T-helper 2 cell (primary cell): Measurements from ENCODE around the gene ZNF48.
"Not testable (repeated sequence)": the region's sequence is repeated elsewhere in the genome, so short reads cannot be mapped to it uniquely, and the experiment has no call there.

ENCODE experiments used
- DNase-seq, 5 experiments: peaks; one replicate each; pipeline versions ENCODE4 v3.0.0 to v3.0.0-alpha.2; 2012 to 2022

The ZNF48 gene

DNA sequence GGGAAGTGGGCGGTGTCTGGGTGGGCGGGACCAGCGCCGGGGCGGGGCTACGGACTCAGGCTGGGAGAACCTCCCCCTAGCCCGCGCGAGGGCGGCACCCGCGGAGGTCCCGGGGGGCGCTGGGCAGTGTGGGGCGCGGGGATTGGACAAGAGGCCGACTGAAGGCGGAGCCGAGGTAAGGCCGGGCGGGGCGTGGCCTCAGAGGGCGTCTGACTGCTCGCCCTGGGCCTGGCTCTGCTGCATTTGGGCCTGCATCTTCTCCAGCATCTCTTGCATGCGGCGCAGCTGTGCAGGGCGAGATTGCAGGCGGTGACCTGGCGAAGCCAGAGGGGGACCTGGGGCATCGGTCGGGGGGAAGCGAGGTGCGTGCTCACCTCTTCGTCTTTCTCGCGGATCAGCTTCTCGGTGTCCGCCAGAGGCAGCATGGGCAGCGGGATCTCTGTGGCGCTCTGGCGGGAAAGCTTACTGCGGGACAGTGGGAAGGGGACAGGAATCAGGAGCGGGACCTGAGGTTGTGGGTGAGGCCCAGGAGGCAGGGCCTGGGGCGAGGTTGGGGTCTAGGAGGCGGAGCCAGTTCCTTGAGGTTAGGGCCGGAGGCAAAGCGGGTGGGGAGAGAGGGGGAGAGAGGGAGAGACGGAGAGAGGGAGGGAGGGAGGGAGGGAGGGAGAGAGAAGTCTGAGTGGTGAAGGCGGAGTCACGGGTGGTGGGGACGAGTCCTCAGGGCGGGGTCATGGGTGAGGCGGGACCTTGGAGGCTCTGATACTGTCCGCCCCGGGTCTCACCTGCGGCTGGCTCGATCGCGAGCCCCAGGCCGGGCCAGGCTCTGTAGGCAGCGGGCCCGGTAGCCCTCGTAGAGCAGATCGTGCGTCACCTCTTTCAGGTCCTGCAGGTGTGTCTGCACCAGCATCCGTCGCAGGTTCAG, 16.7 kb upstream of the ZNF48 start:
- peak; percentile 98 to 100 (median 99) for DNase-seq

DNA sequence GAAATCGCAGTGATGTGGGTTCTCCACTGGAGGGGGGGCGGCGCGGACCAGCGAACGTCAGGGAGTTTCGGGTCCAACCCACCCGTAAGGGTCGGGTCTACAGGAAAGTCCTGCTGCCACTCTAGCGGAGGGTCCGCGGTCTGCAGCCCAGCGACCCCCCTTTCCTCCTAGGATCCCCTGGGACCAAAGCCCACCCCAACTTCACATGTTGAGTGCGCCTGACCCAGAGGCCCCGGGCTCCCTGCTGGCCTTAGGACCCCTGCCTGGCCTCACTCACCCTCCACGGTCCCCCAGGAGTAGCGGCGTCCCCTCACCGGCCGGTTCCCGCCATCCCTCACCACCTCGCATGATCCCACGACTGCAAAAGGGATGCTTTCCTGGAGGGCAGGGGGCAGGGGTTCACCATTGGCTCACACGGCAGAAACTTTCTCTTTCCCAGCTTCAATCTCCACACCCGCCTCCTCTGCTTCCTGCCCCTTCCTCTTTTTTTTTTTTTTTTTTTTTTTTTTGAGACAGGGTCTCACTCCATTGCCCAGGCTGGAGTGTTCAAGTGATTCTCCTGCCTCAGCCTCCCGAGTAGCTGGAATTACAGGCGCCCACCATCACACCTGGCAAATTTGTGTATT, 15.9 kb upstream of the ZNF48 start:
- DNase-seq, result no peak

DNA sequence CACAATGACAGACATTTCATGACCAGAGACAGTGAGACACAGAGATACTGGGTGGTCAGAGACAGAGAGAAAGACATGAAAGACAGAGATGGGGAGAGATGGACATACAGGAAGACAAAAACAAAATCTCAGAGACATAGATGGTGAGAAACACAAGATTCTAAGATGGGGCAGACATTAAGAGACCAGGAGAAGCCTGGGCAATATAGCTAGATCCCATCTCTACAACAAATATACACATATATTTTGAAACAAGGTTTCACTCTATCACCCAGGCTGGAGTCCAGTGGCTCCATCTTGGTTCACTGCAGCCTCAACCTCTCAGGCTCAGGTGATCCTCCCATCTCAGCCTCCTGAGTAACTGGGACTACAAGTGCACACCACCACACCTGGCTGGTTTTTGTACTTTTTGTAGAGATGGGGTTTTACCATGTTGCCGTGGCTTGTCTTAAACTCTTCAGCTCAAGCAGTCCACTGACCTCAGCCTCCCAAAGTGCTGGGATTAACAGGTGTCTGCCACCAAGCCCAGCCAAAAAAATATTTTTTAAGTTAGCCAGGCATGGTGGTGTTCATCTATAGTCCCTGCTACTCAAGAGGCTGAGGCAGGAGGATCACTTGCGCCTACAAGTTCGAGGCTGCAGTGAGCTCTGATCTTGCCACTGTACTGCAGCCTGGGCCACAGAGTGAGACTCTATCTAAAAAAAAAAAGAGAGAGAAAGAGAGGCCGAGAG, 15.0 kb upstream of the ZNF48 start:
- DNase-seq, result no peak

DNA sequence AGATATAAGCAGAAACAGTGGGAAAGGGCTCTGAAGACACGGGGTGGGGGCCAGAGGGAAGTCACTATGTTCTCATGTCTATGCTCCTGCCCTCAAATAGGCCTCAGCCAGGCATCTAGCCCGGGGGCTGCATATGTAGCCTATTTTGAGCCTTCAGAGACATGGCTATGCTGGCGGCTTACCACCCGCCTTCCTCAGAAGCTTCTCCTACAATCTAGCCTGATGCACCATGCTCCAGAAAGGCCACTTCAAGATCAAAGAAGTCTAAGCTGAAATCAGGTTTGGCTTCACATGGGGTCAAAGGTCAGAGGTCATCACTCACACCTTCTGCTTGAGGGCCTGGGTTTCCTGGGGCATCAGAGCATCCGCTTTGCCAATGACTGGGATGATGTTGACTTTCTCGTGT, 14.4 kb upstream of the ZNF48 start:
- DNase-seq, result peak in 1 of 5 experiments; percentile 48

DNA sequence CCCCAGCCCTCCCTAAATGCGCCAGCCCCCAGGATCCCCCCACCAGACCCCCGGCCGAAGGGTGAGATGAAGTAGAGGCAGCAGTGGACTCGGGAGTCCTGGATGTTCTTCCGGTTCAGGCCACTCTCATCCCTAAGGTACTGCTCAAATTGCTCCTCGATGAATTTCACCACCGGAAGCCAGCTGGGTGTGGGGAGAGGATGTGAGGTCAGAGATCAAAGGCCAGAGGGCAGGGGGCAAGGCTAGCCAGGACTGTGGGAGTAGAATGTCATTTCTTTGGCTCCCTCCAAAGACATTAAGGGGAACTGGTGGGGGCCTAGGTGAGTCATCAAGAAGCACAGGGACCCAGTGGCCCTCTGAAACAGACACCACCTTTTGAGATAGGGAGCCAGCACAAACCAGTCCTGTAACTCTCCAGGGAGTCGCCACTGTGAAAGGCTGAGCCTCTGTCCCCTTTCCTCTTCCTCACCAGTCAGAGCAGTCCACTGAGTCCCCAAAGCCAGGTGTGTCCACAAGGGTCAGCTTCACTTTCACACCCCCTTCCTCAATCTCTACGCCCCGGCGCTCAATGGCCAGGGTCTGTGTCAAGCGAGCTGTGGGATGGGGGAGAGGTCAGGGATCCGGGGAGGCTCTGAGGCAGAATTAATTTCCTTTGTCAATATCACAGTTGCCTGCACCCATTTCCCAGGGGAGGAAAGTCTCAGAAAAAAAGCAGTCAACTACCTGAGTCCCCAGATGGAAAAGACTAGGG, 13.8 kb upstream of the ZNF48 start:
- peak in 2 of 5 experiments; percentile 11 to 71 for DNase-seq

DNA sequence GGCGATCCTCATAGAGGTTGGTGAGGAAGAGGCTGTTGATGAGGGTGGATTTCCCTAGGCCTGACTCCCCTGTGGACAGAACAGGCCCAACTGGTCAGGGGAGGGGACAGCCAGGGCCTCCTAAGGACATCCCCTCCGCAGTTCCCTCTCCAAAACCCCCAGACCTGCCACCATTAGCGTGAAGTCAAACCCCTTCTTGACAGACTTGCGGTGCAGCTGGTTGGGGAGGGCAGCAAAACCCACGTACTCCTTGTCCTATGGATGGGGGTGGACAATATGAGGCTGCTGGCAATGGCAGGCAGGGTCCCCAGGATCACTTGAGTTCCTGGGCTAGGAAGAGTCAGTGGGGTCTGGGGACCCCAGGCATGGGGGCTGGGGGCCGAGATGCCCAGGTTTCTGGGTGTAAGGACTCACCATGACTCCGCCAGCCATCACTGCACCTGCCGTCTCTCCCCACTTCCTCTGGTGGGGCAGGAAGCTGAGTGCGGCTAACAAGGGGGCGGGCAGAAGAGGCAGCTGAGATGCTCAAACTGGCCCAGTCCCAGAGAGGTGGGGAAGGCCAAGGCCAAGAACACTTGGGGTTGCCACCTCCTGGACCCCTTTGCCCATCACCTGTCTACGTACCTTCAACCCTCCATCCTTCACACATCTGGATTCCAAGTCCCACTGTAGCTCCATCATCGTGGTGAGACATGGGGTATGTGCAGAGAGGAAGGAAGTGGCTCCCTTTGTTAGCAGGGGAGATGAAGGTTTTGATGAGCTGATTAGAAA, 12.9 kb upstream of the ZNF48 start, which contains the start of gene SEPTIN1:
Gene SEPTIN1, minus strand, starts transcription at position 451 of the 771 bp plus-strand sequence. Its CDS starts 19 bp downstream, at position 432.
- peak; percentile 47 to 93 (median 67) for DNase-seq

DNA sequence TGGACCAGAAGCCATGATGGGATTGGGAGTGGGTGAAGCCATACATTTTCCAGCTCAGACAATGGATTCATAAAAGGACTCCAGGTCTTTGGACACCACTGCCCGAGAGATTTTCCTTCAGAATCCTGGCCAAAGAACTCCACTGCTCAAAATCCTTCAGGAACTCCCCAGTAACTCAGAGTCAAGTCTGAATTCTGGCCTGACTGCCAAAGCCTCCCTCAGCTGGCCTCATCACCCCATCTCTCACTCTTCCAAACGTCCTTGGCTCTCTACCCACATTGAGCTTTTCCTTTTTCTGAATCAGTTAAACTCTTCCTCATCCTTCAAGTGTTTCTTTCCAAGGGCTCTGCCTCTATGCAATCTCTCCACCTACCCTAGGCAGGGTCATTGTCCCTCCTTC, 11.7 kb upstream of the ZNF48 start:
- no peak for DNase-seq

DNA sequence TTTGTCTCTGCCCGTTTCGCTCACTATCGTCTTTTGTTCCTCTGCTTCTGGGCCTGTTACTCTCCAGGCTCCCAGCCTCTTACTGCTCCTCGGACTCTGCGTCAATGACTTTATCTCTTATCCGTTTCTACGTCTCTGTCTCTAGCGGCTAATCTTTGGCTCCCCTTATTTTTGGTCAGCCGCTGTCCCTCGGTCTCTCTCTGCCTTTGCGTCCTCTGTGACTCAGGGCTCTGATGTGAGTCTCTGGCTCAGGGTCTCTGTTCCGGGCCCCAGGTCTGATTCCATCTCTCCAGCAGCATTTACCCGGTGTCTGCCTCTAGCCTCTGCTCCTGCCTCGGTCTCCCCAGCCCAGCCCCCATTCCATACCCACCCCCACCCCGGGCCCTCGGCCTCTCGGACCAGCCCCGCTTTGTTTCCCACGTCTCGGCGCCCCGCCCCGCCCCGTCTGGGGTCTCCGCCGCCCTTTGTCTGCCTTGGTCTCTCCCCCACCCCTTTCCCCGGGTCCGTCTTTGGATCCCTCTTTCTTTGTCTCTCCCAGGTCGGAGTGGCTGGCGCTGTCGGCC, 547 bp upstream of the ZNF48 start:
- no peak for DNase-seq

DNA sequence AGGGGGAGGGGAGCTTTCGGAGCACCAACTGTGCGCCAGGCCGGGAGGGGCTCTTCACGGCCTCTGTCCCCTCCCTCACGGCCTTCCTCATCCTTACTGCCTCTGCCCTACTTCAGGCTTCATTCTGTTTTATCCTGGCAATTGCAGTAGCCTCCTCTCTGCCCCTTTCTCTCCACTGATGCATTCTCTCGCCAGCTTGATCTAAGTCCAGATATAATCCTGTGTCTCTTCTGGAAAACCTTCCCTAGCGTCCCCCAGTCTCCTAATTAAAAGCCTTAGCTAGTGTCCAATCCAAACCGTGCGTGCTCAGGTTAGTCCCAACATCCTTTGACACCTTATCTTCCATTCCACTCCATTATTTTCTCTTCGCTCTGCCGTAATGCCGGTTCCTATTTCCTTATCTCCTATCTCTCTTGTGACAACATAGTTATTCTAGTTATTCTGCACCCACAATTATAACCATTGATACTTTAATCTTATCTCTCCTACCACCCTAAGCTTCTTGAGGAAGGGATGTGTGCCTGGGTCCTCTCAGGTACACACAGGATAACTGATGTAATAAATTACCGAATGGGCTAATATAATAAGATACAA, 869 bp downstream of the ZNF48 start:
- no peak for DNase-seq

DNA sequence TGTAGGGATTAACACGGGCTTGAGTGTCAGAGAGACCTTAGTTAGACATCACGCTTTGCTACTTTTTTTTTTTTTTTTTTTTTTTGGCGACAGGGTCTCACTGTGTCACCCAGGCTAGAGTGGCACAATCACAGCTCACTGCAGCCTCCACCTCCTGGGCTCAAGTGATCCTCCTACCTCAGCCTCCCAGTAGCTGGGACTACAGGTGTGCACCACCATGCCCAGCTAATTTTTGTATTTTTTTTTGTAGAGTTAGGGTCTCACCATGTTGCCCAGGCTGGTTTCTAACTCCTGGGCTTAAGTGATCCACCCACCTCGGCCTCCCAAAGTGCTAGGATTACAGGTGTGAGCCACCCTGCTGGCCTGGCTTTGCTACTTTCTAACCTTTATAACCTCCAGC, 1.4 kb downstream of the ZNF48 start:
- not testable (repeated sequence) for DNase-seq

DNA sequence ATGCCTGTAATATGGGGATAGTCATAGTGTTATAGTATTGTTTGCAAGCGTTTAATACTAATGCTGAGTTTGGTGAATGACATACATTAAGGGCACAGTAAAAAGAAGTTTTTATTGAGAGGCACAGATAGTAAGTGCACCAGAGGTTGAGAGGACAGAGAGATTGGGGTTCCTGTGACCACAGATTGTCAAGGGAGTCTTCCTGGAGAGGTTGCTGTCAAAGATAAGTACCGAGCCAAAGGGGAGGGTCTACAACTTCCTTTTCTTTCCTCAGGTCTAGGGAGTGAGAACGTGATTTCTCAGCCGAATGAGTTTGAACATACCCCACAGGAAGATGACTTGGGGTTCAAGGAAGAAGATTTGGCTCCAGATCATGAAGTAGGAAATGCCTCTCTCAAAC, 1.8 kb downstream of the ZNF48 start:
- DNase-seq, result no peak

DNA sequence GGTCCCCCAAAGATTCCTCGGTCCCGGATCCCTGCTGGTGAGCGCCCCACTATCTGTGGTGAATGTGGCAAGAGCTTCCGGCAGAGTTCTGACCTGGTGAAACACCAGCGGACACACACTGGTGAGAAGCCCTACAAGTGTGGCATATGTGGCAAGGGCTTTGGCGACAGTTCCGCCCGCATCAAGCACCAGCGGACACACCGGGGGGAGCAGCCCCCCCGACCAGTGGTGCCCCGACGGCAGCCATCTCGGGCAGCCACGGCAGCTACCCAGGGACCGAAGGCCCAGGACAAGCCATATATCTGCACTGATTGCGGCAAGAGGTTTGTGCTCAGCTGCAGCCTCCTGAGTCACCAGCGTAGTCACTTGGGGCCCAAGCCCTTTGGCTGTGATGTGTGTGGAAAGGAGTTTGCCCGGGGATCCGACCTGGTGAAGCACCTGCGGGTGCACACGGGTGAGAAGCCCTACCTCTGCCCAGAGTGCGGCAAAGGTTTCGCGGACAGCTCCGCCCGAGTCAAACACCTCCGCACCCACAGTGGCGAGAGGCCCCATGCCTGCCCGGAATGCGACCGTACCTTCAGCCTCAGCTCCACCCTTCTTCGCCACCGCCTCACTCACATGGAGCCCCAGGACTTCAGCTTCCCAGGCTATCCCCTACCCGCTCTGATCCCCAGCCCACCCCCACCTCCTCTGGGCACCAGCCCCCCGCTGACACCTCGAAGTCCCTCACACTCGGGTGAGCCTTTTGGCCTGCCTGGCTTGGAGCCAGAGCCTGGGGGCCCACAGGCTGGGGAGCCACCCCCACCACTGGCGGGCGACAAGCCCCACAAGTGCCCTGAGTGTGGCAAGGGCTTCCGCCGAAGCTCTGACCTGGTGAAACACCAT, 2.8 kb downstream of the ZNF48 start:
- no peak for DNase-seq

DNA sequence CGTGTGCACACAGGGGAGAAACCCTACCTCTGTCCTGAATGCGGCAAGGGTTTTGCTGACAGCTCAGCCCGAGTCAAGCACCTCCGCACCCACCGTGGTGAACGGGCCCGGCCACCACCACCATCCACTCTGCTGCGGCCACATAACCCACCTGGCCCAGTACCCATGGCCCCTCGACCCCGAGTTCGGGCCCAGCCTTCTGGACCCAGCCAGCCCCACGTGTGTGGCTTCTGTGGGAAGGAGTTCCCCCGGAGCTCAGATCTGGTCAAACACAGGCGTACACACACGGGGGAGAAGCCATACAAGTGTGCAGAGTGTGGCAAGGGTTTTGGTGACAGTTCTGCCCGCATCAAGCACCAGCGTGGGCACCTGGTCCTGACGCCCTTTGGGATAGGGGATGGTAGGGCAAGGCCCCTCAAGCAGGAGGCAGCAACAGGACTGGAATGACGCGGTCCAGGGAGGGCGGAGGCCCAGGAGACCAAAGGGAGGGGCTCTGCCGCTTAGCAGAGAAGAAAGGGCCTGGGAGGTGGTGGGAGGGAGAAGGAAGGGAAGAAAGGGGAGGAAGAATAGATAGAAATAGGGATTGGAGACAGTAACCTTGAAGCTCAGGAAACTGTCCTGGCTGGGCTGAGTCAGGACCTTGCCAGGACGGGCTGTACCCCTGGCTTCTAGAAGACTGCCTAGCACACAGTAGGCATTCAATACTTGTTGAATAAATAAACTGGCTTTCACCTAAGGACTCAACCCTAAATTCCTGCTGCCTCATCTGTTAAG, 3.6 kb downstream of the ZNF48 start:
- DNase-seq, result no peak

DNA sequence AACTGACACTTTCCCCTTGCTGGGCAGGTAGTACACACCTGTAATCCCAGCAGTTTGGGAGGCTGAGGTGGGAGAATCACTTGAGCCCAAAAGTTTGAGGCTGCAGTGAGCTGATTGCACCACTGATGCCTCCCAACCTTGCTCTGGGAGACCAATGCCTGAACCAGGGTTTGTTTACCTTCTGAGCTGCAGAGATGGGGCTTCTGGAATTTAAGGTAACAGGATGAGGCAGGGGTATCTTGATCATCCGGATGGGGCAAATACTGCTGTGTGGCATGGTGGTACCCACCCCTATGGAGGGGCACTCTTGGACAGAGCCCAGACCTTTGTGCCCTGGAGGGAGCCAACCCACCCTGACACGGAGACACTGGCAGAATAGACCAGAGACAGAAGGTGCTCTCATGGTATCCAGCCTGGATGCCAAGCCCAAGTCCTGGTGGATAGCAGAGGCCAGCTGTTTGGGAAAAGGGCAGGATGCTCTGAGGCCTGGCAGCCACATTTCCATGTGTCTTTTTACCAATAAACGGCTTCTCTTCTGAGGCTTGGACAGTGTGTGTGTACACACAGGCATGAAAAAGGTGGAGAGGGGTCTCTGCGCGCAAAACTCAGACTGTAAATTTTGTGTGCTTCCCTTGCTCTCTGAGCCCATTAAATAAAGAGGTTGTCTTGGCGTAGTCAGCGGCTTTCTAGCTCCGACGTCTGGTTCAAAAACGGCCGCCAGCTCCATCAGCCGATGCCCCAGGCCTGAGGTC, 4.4 kb downstream of the ZNF48 start:
- DNase-seq, result no peak

DNA sequence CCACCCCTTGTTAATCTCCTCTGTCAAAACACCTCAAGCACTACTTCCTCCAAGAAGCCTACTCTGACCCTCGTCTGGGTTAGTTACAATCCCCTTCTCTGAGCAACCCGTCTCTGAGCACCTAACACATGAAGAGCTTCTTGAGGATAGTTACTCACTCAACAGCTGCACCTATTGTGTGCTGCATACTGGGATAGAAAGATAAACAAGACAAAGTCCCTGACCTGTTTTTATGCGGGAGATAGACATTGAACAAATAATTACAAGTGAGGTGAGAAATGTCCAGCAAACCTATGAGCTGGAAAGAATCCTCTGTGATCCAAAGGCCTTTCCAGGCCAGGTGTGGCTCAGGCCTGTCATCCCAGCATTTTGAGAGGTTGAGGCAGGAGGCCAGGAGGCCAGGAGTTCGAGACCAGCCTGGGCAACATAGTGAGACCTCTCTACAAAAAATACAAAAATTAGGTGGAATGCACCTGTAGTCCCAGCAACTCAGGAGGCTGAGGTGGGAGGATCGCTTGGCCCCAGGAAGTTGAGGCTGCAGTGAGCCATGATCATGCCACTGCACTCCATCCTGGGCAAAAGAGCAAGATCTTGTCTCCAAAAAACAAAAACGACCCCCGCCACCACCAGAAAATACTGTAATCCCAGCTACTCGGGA, 6.7 kb downstream of the ZNF48 start:
- DNase-seq, result no peak

DNA sequence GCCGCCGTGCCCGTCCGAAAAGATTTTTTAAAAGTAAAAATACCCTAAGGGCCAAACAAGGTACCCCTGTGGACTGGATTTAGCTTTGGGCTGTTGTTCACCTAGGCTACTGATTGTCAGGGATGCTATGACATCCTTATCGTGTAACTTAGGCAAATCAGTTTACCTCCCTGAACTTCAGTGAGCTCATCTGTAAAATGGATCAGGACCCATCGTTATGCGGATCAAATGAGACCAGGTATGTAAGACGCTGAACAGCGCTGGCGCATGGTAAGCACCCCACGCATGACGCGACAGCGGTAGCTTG, 11.5 kb downstream of the ZNF48 start:
- no peak for DNase-seq

DNA sequence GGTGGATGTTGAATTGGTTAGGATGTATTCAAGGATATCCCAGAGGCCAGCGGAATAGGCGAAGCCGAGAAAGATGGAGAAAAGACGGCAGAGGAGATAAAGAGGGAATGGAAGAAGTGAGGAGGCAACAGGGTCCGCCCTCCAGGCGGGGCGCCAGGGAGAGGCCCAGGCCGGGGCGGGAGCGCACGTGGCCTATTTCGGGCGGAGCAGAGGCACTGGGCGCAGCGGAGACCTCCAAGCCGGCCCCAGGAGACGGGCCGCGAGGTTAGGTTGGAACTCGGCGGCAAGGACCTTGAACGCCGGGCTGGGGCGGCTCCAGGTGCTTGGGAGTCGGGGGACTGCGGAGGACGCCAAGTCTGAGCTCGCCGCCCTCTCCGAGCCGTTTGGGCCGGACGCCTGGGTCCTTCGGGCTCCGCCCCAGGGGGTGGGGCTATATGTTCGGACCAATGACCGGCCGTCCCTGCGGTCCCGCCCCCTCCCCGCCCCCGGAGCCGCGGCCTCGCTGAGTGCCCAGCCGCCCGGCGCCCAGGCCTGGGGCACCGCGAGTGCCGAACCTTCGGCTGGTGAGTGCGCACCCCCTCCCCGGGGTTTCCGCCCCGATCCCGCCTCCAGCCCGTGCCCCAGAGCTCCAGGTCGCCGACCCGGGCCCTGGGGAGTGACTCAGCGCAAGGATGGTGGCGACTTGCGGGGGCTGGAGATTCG, 12.0 kb downstream of the ZNF48 start, which contains the start of gene ZNF771:
Gene ZNF771, plus strand, starts transcription at position 505 of the 702 bp plus-strand sequence. CDS start 448 bp downstream, outside the sequence.
- peak; percentile 75 to 86 (median 84) for DNase-seq
